Activated CD8-positive, alpha-beta memory T cell treated with anti-CD3 and anti-CD28 coated beads for 48 hours (primary cell): ENCODE results near the gene AVL9.

Experiments used
- DNase-seq, 3 experiments: peaks; one replicate each; pipeline ENCODE4 v3.0.0-alpha.2; 2020; ENCODE audit warnings: low read depth in 2 of 3, low spot score in 2 of 3

Gene AVL9

DNA sequence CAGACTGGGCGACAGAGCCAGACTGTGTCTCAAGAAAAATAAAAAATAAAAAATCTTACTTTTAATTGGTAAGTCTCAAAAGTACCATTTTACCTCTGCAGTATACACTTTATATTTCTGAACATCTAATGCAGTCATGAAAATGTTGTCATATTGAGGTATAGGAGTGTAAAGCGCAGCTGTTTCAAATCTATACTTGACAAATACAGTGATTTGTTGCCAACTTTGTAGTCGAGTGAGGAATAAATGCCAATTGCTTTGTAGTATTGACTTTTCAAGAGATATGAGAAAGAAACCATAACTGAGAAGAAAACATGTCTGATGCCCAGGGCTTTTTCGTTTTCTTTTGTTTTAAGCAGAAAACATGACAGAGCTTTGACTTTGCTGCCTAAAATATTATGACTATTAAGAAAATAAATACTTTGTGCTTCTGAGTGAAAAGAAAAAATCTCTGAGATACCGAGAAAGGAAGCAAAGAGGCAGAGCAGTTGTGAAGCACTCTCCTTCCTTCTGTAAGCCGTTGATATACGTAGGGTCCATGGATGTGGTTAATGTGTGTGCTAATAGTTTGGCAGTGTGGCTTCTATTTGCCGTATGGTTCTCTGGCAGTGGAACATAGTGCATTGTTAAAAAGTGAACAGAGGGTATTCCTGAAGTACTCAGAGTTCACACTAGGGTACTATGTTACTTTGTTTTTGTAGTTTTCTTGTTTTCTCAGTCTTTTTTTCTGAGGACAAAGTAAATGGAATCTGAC lies 38.2 kb downstream of the AVL9 start:
- no peak for DNase-seq

DNA sequence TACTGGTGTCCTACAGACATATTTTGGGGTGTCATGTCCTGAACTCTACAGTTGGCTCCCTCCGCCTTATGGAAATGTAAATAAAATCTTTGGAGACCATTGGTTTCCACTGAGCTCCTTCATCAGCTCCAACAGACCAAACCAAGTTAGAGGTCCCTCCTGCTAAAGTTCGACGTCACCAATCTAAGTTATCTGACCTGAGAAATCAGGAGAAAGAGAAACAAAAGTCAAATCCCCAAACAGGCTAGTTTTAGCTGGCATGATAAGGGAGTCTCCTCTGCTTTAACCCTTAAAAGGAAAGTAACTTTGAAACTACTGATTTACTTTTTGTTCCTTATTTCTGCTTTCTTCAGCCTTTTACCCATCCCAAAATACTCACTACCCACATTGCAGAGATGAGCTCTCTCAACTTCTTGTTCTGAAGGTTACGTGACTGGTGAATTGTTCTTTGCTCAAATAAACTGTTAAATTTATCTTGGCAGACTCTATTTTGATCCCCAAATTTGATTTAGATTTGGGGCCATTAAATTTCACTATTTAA lies 39.9 kb downstream of the AVL9 start:
- DNase-seq = no peak

DNA sequence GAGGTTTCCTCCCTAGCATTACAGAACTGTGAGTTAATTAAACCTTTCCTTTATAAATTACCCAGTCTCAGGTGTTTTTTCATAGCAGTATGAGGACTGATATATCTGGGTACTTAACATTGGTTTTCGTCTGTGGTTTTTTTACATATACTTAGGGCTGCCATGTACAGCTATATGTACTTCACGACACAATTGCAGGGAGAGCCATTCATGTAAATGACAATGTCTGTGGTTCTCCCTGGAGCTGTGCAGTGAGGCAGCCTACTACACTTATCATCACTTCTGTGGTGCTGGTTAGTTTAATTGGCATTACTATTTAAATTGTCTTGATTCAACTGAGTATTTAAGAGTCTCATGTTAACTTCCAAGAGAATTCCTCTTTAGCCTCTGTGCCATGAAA lies 40.7 kb downstream of the AVL9 start:
- DNase-seq = no peak

DNA sequence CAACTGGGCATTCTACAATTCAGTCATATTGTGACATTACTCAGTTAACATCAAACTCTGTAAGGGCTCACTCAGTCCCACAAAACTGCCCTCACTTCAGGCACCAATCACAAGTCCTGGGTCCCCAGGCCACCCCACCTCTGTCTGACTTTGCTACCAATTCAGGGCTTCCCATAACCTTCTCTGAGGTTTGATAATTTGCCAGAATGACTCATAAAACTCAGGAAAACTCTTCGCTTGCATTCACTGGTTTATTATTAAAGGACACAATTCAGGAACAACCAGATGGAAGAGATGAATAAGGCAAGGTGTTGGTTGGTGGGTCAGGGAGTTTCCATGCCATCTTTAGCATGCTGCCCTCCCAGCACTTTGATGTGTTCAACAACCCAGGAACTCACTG lies 41.3 kb downstream of the AVL9 start:
- no peak for DNase-seq

DNA sequence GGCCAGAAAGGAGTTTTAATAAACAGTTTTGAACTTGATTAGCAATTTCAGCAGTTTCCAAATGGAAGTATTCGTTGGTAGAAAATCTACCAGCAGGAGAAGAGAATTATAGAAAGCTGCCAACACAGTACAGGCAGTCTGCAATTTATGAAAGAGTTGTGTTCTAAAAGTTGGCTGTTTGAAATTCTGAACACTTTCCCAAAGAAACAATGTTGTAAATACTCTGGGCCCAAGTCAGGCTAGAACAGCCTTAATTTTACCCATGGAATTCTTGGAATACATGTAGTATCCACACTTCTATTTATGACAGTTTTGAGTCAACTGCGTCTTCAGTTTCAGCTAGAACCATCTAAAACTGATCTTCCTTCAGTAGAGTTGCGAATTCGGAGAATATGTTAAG lies 42.5 kb downstream of the AVL9 start:
- DNase-seq = no peak

DNA sequence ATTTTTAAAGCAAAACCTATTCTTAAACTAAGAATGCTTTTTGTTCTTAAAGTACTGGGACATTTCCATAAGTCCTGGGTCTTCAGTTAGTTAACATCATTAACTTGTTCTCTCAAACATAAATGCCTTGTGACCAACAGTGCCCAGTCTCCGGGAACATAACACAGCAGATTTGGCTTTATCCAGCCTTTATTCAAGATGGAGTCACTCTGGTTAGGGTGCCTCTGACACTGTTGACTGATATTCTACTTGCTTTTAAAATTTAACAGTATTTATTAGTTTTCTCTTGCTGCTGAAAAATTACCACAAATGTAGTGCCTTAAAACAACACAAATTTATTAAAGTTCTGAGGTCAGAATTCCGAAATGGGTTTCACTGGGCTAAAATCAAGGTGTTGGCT lies 44.1 kb downstream of the AVL9 start:
- no peak for DNase-seq

DNA sequence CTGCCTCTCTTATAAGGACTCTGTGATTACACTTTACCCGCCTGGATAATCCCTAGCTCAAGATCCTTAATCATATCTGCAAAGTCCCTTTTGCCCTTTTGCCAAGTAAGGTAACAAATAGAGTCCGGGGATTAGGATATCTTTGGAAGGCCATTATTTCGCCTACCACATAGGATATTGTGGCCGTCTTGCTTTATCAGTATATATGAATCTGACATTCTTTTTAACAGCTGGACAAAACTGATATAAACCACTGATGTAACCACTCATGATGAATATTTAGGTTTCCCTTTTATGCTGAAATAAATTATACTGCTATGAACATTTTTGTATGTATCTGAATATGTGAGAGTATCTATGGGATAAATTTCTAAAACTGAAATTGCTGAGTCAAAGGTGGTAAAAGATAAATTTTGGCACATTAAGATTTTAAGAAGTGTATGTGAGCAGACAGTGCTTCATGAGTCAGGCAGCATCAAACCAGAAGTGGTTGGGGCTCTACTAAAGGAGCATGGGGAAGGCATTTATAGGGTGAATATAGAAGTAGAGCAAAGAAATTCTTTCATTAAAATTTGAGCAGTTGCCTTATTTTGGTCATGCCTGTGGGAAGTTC lies 44.7 kb downstream of the AVL9 start:
- DNase-seq = no peak

DNA sequence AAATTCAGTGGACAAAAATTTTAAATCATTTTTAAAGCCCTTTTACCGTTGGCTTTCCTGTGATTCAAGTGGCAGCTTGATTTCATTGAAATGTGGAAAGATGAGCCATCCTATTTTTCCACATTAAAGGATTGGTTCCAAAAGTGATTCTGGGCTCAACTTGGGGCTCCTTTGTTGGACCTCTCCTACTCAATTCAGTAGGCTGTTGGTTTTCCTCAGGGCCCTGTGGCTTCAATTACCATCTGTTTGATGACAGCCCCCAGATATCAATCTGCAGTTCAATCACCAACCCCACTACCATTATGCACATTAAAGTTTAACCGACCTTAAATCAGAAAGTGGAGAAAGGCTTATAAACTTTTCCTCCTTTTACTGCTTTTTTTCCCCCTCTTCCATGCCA lies 47.3 kb downstream of the AVL9 start:
- DNase-seq = no peak

DNA sequence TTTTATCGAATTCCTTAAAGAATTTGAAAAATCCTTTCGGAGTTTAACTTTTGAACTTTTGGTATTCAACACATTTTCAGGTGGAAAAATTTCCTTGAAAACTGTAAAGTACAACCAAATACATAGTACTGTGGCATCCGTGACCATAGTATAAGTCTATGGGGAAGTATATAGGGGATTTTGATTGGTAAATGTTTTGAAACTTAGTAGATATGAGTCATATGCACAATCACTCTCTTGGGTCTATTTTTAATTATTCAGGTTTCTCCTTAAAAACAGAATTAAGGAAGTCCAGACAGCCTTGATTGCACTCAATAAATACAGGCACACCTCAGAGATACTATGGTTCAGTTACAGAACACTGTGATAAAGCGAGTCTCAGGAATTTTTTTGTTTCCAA lies 64.2 kb downstream of the AVL9 start:
- no peak for DNase-seq

DNA sequence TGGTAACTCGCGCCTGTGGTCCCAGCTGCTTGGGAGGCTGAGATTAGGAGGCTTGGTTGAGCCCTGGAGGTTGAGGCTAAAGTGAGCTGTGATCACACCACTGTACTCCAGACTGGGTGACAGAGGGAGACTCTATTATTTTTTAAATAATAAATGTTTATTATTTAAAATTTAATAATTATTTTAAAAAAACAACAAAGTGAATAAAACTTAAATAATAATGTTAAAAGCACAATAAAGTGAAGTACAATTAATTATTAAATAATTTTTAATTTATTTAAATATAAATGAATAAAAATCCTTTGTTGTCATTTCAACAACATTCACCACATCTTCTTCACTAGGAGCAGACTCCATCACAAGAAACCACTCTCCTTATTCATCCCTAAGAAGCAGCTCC lies 64.8 kb downstream of the AVL9 start:
- DNase-seq = no peak

DNA sequence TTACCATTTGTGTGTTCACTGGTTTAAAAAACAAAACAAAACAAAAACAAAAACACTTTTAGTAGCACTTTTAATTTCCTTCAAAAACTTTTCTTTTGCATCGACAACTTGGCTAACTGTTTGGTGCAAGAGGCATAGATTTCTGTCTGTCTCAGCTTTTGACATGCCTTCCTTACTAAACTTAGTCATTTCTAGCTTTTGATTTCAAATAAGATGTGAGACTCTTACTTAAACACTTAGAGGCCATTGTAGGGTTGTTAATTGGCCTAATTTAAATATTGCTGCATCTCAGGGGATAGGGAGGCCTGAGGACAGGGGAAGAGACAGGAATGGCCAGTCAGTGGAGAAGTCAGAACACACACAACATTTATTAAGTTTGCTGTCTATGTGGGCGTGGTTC lies 66.3 kb downstream of the AVL9 start:
- DNase-seq = no peak

DNA sequence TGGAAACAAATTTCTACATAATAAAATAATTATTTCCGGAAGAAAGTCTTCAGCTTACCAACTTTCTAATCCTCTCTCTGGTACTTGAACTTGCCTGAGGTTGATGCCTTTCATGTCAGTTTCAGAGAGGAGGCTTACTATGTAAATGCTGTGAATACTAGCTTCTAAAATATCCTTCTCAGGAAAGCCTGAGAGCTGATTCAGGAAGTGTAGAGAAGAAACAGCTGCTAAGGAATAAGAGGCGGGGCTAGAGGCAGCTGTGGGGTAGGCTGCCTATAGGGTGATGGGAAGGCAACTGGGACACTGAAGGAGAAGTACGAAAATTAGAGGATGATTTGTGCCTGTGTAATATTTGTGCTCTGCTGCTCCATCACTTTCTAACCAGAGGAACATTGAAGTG lies 69.3 kb downstream of the AVL9 start:
- no peak for DNase-seq

DNA sequence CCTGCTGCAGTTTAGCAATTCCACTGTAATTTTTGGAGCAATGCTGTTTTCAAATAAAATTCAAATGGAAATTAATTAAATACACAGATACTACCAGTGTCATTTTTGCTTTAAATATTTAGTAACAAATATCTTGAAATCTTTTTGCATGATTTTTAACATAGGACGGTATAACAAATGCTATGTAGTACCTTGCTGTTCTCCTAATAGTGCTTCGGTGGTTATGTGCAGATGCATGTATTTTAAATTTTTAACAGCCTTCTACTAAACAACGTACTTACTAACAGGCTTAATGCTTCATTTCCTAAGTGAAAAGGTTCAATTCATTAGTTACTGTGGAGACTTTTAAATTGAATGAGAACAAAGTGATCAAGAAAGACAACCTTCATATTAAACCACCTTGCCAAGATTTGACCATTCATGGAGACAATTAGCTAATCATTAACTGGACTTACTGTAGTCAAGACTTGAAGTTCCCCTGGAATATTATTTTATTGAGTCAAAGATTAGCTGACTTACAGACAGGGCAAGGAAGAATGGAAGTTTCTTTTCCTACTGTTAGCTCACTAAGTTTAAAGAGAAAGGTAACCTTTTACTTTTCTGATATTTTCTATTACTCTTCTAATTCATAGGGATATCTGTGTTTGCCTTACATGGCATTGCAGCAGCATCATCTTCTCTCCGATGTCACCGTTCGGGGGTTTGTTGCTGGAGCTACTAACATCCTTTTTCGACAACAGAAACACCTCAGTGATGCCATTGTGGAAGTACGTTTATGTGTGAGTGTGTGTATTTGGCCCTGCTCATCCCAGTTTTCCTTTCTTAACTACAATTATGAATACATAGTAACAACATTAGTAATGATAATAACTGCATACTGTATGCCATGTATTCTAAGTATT lies 74.3 kb downstream of the AVL9 start:
- DNase-seq = no peak

DNA sequence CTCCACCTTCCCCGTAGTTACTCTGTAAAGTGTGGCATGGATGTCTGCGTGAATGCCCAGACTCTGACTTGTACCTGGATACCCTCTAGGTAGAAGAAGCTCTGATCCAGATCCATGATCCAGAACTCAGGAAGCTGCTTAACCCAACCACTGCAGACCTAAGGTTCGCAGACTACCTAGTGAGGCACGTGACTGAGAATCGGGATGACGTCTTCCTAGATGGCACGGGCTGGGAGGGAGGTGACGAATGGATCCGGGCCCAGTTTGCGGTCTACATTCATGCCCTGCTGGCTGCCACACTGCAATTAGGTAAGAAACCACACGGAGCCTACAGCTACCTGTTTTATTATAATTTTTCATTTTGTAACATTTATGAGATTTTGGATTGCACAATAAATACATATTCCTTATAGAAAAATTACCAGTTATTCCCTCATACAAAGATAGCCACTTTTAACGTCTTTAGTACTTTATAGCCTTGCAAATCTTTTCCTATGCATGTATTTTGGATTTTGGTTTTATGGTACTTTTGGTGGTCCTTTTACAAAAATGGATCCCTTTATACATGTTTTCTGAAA lies 77.9 kb downstream of the AVL9 start:
- no peak for DNase-seq

DNA sequence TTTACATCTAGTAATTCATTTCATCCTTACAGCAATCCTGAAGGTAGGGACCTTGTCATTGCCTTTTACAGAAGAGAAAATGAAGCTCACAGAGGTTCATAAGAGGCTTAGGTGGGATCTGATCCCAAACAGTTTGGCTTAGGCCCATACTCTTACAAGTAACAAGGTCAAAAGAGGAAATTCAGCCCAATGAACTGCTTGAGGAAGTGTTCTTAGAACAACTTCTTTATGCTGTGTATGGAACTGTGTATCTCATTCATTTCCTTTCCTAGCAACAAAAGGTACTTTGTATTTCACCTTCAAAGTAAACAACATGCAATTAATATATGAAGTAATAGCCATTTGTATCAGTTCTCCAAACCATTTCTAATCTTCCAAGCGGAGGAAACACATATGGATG lies 79.3 kb downstream of the AVL9 start:
- DNase-seq = no peak

DNA sequence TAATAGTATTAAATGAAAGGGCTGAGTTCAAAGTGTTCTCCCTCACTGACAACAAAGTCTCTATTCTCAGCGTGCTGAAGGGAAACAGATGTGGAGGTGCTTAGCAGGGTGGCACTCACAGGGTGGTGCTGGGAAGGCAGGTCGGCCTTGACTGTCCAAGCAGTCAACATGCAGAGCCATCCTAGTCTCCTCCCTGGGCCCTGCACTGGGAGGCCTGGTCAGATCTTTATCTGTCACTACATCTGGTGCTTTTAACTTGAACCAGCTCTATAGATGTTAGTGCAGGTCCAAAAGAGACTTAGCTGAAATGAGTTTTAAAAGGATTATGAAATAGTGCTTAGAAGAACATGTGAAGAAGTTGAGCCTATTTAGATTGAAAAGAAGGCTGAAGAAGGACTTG lies 82.1 kb downstream of the AVL9 start:
- DNase-seq = no peak

DNA sequence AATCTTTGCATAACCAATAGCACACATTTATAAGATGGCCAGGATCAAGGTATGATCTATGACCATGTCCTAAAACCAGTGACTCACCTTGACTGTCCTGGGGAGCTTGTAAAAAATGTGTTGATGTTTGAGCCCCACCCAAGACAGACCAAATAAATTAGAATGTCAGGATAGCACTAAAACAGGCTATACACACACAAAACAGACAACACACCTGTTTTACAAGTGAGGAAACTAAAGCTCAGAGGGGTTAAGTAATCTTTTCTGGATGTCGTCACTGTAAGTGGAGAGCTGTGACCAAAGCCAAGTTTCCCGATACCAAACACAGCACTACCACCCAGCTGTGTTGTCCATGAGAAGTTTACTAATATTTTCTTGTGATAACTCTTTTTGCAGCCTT lies 84.5 kb downstream of the AVL9 start:
- no peak for DNase-seq

DNA sequence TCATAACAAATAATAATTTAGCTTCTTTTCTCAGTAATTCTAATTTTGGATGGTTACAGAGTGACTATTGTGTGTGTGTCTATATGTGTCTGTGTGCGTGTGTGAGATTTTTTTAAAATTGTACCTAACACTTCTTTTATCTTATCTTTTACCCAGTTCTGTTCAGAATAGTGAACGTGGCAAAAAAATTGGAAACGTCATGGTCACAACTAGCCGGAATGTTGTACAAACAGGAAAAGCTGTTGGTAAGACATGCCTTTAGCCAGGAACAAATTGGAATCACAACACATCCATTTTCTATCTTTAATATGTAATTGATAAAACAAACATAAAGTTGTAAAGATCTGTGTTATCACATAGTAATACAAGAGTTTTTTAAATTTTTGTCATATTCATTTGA lies 85.4 kb downstream of the AVL9 start:
- DNase-seq = no peak

DNA sequence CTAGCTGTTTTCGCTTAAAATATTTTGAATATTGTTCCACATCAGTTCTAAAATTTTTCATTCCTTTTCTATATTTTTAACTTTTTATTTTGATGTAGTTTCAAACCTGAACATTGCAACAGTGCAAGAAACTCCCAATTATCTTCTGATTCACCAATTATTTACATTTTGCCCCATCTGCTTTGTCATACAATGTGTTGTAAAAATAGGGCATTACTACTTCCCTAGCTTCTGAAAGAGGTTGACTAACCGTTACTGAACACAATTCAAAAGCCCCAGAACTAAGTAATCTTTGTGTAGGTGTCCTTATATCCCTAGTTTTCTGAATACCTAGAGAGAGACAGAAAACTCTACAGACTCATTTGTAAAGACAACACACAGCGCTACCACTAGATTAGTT lies 86.7 kb downstream of the AVL9 start:
- no peak for DNase-seq

DNA sequence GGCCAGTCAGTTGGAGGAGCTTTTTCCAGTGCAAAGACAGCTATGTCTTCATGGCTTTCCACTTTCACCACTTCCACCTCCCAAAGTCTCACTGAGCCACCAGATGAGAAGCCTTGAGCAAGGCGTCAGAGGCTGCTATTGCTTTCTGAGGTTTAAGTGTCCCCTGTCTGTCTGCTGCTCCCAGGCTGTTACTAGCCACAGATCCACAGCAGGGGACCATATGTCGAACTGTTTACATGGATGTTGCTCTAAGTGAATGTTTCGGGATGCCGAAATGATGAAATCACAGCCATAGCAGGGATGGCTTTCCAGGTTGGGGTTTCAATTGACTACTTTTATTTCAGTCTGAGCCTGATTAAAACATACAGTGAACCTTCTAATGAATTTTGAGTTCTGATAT lies 88.5 kb downstream of the AVL9 start:
- DNase-seq = no peak
